Activated naive CD8-positive, alpha-beta T cell treated with anti-CD3 and anti-CD28 coated beads for 36 hours (primary cell): ENCODE data around the gene NID1. TPM values are rescaled to one million over a fixed set of nuclear protein-coding genes. Genes with fewer than 3 reads are reported as not detected.
"Not testable (repeated sequence)": the region's sequence is repeated elsewhere in the genome, so short reads cannot be mapped to it uniquely, and the experiment has no call there.

ENCODE experiments used
- DNase-seq: peaks from one replicate; pipeline ENCODE4 v3.0.0; 2021
- H3K27ac Mint-ChIP-seq: one replicate; pipeline ENCODE4 v1.8.0; 2022; ENCODE audit warnings: mild to moderate bottlenecking, moderate library complexity, mixed read lengths
- H3K27me3 Mint-ChIP-seq: one replicate; pipeline ENCODE4 v1.8.0; 2022; ENCODE audit warnings: mild to moderate bottlenecking, mixed read lengths
- H3K36me3 Mint-ChIP-seq: one replicate; pipeline ENCODE4 v1.8.0; 2021; ENCODE audit warnings: mild to moderate bottlenecking, mixed read lengths
- H3K4me1 Mint-ChIP-seq: one replicate; pipeline ENCODE4 v1.8.0; 2021; ENCODE audit warnings: mixed read lengths
- H3K4me3 Mint-ChIP-seq: one replicate; pipeline ENCODE4 v1.8.0; 2022; ENCODE audit warnings: mild to moderate bottlenecking, moderate library complexity, mixed read lengths
- H3K9me3 Mint-ChIP-seq: one replicate; pipeline ENCODE4 v1.8.0; 2022; ENCODE audit warnings: mixed read lengths
- total RNA-seq, 2 experiments: library from RNA; stranded (reverse); gene quantifications; one replicate each; pipeline ENCODE4 v1.2.3, GENCODE V29; 2021

Gene NID1
- total RNA-seq, 2 experiments from 2014 or later, result 0.08 to 0.10 TPM

DNA sequence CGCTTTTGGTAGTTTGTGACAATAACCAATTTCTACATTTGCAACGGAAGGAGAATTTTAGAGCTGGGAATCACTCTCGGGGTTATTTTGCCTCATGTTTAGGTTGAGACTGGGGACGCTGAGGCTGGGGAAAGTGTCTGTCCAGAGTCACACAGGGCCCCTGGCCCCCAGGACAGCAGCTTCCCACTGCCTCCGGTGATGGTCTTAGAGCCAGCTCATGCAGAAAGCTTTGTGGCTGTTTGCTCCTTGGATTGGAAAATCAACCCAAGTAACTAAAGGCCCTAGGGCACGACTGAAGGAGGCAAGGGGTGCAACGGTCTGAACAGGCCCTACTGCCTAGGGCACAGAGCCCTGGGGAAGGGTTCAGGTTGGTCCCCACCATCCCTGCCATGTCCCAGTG, 72.0 kb downstream of the NID1 start:
- Mint-ChIP-seq H3K27ac (no peak overlapping the region), H3K4me1 (peaks cover 4% of the 10 kb centered on the region), H3K36me3 (peaks cover 4% of the 10 kb centered on the region), H3K9me3 (peaks cover 6% of the 10 kb centered on the region), H3K27me3 (no peaks in the 10 kb centered on the region), H3K4me3 (no peak overlapping the region)
- no peak for DNase-seq

DNA sequence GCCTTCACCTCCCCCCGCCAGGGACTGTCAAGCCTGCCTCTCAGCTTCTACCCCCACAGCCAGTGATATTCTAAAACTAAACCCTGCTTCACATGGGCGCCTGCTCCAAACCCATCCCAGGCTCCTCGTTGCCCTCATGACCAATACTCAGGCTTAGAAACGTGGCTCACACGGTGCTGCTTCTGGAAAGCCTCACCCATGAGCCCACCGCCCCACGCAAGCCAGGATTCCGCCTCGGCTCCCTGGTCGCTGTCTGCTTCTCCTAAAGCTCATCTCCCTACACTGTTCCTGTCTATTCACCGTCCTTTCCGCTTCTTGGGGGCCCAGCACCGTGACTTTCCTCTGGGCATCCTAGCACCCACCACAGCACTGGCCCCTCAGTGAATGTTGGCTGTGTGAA, 72.5 kb downstream of the NID1 start:
- Mint-ChIP-seq H3K36me3 (peaks cover 5% of the 10 kb centered on the region), H3K9me3 (peaks cover 12% of the 10 kb centered on the region), H3K4me3 (no peak overlapping the region), H3K4me1 (peaks cover 2% of the 10 kb centered on the region), H3K27me3 (peaks cover 4% of the 10 kb centered on the region), H3K27ac (no peak overlapping the region)
- DNase-seq, result no peak

DNA sequence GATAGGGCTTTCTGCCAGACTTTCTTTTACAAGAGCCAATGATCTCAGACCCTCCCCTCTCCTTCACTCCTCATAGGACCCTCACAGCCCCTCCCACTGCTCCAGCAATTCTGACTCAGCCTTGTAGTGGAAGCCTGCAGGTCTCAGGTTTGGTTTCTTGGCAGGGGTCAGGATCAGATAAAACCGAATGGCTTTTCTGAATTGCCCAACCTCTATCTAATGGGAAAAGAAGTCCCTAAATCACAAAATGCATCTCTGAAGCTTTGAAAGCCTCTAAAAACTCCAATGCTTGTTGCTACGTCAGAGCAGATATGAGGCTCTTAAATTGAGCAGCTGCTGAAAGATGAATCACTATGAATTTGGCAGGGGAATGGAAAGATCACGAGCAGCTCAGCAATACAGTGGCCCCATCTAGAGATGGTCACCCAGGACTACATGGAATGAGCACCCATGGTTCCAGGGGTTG, 74.5 kb downstream of the NID1 start:
- no peak for DNase-seq
- Mint-ChIP-seq H3K36me3 (peaks cover 5% of the 10 kb centered on the region), H3K27ac (no peak overlapping the region), H3K9me3 (peaks cover 12% of the 10 kb centered on the region), H3K4me1 (no peaks in the 10 kb centered on the region), H3K4me3 (no peak overlapping the region), H3K27me3 (peaks cover 4% of the 10 kb centered on the region)

DNA sequence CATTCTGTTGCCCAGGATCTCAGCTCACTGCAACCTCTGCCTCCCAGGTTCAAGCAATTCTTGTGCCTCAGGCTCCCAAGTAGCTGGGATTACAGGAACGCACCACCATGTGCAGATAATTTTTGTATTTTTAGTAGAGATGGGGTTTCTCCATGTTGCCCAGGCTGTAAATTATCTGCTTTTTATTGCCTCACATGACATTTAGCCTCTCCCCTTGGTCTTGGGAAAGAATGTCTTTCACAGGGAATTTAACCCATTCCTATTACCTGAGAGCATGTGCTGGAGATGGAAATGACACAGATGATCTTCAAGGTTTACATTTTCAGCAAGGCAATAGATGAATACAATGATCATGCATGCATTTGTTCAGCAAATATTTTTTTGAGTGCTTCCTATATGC, 75.8 kb downstream of the NID1 start:
- no peak for DNase-seq
- Mint-ChIP-seq H3K4me3 (no peak overlapping the region), H3K27ac (no peak overlapping the region), H3K9me3 (peaks cover 12% of the 10 kb centered on the region), H3K36me3 (peaks cover 5% of the 10 kb centered on the region), H3K4me1 (no peaks in the 10 kb centered on the region), H3K27me3 (peaks cover 4% of the 10 kb centered on the region)

DNA sequence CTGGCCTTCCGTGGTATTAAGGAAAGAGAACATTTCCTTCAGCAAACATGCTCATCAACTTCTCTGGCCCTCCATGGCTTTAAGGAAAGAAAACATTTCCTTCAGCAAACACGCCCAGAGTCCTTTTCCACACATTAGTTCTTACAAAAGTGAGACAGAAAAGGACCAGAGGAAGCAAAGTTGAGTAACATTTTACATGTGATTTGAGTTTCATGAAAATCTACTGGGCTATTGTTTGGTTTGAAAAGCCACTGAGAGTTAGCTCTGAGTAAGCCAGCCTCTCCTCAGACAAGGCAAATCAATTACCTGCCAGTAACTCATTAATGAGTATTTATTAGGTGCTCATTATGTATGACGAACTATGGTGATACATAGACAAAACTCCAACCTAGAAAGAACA, 78.0 kb downstream of the NID1 start:
- Mint-ChIP-seq H3K27me3 (peaks cover 7% of the 10 kb centered on the region), H3K27ac (no peak overlapping the region), H3K36me3 (peaks cover 5% of the 10 kb centered on the region), H3K4me1 (peaks cover 2% of the 10 kb centered on the region), H3K9me3 (peaks cover 12% of the 10 kb centered on the region), H3K4me3 (no peak overlapping the region)
- DNase-seq, result no peak

DNA sequence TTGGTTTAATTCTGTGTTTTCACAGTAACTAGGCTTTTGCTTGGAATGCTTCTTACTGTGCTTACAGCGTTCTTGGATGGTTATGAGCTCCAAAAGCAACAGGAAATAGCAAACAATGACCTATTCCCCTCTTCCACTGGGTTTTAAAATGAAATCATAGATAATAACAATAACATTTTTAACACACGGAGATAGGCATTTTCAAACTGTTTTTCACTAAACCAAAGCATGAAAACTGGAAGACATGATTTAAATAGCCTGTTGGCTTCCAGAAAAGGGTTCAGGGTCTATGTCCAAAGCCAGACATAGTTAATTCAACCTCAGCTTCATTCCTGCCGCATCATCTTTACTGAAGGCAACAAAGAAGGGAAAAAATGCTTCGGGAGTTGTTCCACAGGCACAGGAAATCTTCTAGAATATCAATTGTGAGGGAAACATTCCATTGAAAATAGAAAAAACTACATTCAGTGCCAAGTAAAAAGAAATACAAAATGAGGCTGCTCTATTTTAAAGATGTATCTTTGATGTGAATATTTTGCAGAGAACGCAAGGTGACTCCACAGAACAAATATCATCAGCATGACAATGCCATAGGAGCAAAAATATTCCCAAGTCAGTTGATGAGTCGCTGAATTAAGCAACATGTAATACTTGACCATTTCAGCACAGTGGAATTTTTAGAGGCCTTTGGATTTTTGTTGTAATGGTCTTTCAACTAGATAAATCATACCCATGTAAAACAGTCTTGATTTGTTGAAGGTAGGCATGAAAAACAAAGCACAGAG, 80.7 kb downstream of the NID1 start:
- no peak for DNase-seq
- Mint-ChIP-seq H3K27me3 (peaks cover 7% of the 10 kb centered on the region), H3K9me3 (peaks cover 7% of the 10 kb centered on the region), H3K4me3 (no peak overlapping the region), H3K27ac (no peak overlapping the region), H3K4me1 (peaks cover 2% of the 10 kb centered on the region), H3K36me3 (peaks cover 2% of the 10 kb centered on the region)

DNA sequence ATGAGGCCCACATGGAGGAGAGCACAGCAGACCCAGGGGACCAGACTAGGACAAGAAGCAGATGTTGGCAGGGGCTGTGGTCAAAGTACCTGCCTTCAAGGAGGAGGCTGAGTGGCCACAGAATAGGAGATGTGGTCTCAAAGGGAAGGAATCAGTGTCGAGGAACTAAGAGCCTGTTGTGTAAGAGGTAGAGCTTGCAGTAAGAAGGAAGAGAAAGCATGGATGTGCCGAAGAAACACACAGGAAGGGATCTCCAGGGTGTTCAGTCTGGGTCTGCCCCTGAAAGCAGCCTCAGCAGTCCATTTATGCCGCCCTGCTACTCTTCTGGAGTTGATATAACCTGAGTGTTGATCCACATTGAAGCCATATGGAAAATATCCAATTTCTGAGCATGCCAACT, 83.9 kb downstream of the NID1 start:
- H3K4me3 Mint-ChIP-seq, result no peak overlapping the region
- H3K36me3 Mint-ChIP-seq, result no peaks in the 10 kb centered on the region
- peaks cover 3% of the 10 kb centered on the region for H3K27me3 Mint-ChIP-seq
- H3K9me3 Mint-ChIP-seq, result no peaks in the 10 kb centered on the region
- H3K4me1 Mint-ChIP-seq, result peaks cover 2% of the 10 kb centered on the region
- H3K27ac Mint-ChIP-seq, result no peak overlapping the region
- no peak for DNase-seq

DNA sequence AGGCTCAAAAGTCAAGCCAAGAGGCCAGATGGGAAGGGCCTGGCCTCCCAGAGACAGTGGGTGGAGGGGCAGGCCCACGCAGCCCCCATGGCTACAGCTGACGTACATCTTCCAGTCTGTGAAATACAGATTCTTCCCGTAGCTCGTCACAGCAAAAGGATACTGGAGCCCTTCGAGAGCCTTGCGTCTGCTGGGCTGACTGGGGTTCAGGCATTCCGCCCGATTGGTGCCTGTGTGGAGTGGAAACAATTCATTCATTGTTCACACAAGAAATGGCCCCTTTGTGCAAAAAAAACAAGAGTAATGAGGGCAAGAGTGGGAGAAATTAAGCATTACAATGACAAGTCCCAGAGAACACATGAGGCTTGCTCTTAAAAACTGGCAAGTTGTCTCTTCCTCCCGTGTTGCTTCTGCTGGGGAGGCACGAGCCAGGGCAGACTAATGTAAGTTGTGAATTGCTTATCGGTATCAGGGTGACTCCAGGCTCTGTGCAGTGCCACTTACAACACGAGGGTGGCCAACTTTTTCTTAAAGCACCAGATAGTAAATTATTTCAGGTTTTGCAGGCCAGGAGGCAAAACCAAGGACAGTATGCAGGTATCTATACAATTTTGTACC, 85.1 kb downstream of the NID1 start:
- no peaks in the 10 kb centered on the region for H3K9me3 Mint-ChIP-seq
- no peak for DNase-seq
- no peak overlapping the region for H3K27ac Mint-ChIP-seq
- H3K4me3 Mint-ChIP-seq, result no peak overlapping the region
- H3K27me3 Mint-ChIP-seq, result peaks cover 3% of the 10 kb centered on the region
- H3K4me1 Mint-ChIP-seq, result peaks cover 2% of the 10 kb centered on the region
- H3K36me3 Mint-ChIP-seq, result no peaks in the 10 kb centered on the region

DNA sequence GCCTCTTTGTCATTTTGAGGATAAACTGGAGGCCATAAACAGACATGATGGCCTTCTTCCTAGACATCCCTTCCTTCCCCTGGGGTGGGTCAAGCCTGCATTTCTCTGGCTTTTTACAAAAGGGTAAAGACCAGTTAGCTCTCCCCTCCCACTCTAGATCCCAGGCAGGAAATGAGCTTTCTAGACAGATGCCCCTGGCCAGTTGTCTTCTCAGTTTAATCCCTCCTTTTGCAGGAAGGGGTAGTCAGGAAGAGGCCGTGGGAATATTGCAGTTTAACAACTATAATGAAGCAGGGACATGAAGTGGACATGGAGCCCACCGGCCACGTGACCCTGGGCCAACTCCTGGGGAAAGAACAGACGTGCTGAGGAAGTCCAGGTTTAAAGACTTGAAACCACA, 85.7 kb downstream of the NID1 start:
- H3K9me3 Mint-ChIP-seq, result no peaks in the 10 kb centered on the region
- peaks cover 2% of the 10 kb centered on the region for H3K4me1 Mint-ChIP-seq
- DNase-seq, result no peak
- peaks cover 3% of the 10 kb centered on the region for H3K27me3 Mint-ChIP-seq
- H3K36me3 Mint-ChIP-seq, result no peaks in the 10 kb centered on the region
- H3K4me3 Mint-ChIP-seq, result no peak overlapping the region
- no peak overlapping the region for H3K27ac Mint-ChIP-seq

DNA sequence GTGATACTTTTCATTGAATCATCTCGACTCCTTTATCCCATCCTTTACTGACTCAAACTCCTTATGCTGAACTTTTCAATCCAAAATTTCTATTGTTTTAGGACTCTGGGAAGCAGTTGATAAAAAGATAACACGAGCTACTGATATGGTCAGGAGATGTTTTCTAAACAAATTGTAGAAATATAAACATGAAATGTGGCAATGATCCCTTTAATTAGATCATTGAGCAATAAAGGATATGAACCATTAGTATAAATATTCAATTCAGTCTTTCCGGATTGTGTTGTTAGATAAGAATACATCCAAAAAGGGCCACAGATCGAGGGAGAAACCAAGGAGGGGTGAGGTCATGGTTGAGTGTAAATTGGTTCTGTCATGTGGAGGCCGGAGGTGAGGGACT, 88.4 kb downstream of the NID1 start:
- DNase-seq, result no peak
- H3K27me3 Mint-ChIP-seq, result no peaks in the 10 kb centered on the region

DNA sequence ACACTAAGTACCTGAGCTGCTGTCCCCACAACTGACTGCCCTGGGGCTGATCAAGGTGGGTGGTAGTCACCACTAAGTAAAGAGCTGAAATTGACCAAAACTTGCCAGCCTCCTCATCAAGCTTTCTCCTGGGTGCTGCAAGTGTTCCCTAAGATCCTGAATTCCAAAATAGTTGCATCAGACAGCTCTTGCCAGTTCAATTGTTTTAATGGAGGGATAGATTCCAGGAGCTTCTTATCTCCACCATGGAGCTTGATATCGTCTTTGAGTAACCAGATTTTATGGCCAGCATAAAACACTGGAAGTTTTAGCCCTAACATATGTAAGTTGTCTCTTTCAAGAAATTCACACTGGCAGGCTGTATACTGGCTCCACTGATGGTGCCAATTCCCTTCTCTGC, 90.3 kb downstream of the NID1 start:
- no peak overlapping the region for H3K27ac Mint-ChIP-seq
- no peak for DNase-seq
- no peaks in the 10 kb centered on the region for H3K9me3 Mint-ChIP-seq
- H3K27me3 Mint-ChIP-seq, result no peaks in the 10 kb centered on the region
- H3K36me3 Mint-ChIP-seq, result no peaks in the 10 kb centered on the region
- peaks cover 18% of the 10 kb centered on the region for H3K4me1 Mint-ChIP-seq
- H3K4me3 Mint-ChIP-seq, result no peak overlapping the region

More for the DNA sequence above, 88.4 kb downstream of the NID1 start:
- Mint-ChIP-seq H3K4me3 (no peak overlapping the region), H3K27ac (no peak overlapping the region), H3K36me3 (no peaks in the 10 kb centered on the region), H3K4me1 (peaks cover 12% of the 10 kb centered on the region), H3K9me3 (no peaks in the 10 kb centered on the region)

DNA sequence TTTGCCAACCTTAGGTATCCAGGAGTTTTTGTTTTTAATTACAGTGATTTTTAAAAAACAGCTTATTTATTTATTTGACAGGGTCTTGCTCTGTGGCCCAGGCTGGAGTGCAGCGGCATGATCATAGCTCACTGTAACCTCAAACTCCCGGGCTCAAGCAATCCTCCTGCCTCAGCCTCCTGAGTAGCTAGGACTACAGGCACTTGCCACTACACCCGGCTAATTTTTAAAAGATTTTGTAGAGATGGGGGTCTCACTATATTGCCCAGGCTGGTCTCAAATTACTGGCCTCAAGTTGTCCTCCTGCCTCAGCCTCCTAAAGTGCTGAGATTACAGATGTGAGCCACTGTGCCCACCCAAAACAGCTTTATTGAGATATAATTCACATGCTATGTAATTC, 92.2 kb downstream of the NID1 start:
- not testable (repeated sequence) for DNase-seq, H3K27me3 Mint-ChIP-seq, H3K36me3 Mint-ChIP-seq, H3K9me3 Mint-ChIP-seq
- Mint-ChIP-seq H3K4me1 (peaks cover 18% of the 10 kb centered on the region), H3K27ac (peak overlapping the region; percentile 95), H3K4me3 (peak overlapping the region; percentile 75)

DNA sequence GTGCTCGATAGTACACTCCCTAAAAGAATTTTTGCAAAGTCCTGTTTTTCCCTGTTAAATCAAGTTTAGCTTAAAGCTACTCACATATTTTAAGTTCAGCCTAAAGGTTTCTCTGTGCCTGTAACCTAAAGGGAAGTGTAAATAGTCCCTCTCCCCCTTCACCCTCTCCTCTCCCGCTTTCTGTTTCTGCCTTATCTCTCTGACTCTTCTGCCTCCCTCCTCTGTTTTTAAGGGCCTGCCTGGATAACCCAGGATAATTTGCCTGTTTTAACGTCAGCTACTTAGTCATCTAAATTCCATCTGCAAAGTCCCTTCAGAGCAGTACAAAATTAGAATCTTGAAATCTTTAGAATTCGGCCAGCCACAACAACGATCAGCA, 92.6 kb downstream of the NID1 start:
- no peak for DNase-seq
- H3K36me3 Mint-ChIP-seq, result no peaks in the 10 kb centered on the region
- H3K4me1 Mint-ChIP-seq, result peaks cover 18% of the 10 kb centered on the region
- peak overlapping the region; percentile 75 for H3K4me3 Mint-ChIP-seq
- peak overlapping the region; percentile 95 for H3K27ac Mint-ChIP-seq
- no peaks in the 10 kb centered on the region for H3K27me3 Mint-ChIP-seq
- H3K9me3 Mint-ChIP-seq, result no peaks in the 10 kb centered on the region

DNA sequence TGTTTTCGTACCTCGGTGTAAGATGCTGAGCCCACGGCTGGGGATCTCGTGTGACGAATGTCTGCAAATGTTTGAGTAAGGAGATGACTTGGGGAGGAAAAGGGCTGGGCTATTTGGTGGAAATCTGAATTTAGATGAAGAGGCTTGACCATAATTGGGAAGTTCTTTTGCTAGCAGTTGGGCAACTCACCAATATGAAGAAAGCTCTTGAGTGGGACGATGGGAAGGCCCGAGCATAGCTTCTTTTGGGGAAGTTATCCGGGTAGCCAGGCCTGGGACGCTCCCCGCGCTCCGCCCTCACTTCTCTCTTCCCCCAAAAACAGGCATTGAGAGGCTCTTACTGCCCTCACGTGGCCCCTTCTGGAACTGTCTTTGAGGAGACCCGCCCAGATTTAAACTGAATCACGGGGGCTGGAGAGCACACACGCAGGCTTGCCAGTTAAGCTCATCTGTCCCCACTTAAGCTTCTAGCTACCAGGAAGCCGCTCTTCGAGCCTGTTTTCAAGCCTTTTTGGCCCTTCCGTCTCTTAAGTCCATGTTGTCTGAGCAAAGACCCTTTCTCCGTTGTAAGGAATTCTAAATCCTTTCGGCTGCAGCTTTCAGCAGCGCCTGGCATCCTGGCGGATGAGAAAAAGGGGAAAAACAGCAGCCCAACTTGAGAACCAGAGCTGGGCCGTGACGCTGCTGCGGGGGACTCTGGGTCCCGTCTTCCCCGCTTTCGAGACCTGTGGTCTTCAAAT, 93.1 kb downstream of the NID1 start:
- Mint-ChIP-seq H3K27me3 (no peaks in the 10 kb centered on the region), H3K36me3 (no peaks in the 10 kb centered on the region), H3K9me3 (peaks cover 2% of the 10 kb centered on the region), H3K4me1 (peaks cover 18% of the 10 kb centered on the region), H3K4me3 (peak overlapping the region; percentile 75), H3K27ac (peak overlapping the region; percentile 95)
- DNase-seq, result peak; percentile 89

DNA sequence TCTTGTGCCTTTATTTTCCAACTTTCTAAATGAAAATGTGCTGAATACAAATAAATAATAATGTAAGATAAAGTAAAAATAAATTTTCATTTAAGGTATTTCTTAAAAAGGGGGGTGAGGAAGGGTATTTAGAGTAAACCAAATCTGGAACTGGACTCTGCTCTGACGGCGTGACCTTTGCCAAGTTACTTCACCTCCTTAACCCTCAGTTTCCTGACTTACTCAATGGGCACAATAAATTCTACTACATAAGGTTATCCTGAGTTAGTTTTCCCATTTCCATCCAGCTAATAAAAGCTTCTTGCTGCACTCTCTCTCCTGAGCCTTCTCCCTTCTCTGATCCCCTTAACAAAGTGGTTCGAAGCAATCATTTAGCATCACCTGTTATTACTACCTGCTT, 93.9 kb downstream of the NID1 start:
- H3K4me1 Mint-ChIP-seq, result peaks cover 22% of the 10 kb centered on the region
- H3K36me3 Mint-ChIP-seq, result no peaks in the 10 kb centered on the region
- no peak for DNase-seq
- peak overlapping the region; percentile 9 for H3K27ac Mint-ChIP-seq
- peaks cover 2% of the 10 kb centered on the region for H3K9me3 Mint-ChIP-seq
- no peaks in the 10 kb centered on the region for H3K27me3 Mint-ChIP-seq
- H3K4me3 Mint-ChIP-seq, result peak overlapping the region; percentile 75
